GM18519 (cell line): Measurements from ENCODE around the gene HIPK3.
"Not testable (repeated sequence)": the region's sequence is repeated elsewhere in the genome, so short reads cannot be mapped to it uniquely, and the experiment has no call there.

Experiments
- ATAC-seq: cut with Tn5 transposase; IDR thresholded peaks from one replicate; pipeline ENCODE4 v1.9.1; 2021; ENCODE audit warnings: mild to moderate bottlenecking, moderate library complexity; ENCODE audit not compliant: unreplicated experiment, low FRiP score

The HIPK3 gene

DNA sequence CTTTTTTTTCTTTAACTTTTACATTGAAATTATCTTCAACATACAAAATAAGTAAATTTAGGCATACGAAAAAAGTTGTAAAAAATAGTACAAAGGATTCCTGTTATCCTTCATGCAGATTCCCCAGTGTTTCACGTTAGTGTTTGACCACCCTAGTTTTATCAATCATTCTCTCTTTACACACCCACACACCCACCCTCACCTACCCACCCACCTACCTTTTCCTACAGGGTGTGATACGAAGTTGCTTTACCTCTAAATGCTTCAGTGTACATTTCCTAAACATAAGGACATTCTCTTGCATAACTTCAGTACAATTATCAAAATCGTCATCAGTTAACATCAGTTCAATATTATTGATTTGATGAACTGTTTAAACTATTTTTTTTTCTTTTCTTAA lies 37.0 kb downstream of the HIPK3 start:
- no peak for ATAC-seq

DNA sequence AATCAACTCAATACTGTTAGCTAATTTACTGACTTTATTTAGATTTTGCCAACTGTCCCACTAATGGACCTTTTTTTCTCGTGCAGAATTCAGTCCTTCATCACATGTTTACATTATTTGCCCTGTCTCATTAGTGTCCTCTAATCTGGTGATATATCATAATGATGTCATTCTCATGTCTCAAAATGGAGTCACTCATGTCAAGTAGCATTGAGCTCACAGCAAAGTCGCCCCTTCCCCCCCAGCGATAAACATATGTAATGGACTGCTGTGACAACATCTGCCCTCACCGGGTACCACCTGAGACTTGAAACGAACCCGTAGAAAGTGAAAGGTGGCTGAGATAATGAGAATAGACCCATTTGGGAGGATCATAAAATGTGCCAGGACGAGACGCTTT lies 37.6 kb downstream of the HIPK3 start:
- ATAC-seq: no peak

DNA sequence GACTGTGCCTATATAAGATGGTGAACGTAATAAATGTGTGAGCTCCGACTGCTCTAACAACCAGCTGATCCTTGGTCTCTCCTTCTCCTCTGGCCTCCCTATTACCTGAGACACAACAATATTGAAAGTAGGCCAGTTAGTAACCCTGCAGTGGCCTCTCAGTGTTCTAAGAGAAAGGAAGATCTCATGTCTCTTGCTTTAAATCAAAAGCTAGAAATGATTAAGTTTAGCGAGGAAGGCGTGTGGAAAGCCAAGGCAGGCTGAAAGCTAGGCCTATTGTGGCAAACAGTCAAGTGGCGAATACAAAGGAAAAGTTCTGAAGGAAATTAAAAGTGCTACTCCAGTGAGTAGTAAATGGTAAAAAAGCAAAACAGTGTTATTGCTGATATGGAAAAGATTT lies 39.5 kb downstream of the HIPK3 start:
- no peak for ATAC-seq

DNA sequence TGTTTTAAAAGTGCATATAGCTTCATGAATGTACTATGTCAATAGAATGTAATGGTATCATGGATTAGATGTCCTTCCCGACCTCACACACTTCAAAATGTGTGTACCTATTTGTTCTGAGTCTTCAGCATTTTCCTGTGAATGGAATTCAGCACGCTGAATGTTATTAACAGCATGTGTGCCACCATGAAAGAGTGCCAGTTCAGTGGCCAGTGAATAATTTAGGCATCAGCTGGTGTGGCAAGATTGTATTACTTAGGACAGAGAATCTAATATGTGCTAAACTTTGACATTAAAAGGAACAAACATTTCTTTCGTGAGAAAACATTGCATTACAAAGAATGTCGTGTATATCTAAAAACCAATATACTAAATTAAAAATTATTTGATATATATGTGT lies 46.4 kb downstream of the HIPK3 start:
- no peak for ATAC-seq

DNA sequence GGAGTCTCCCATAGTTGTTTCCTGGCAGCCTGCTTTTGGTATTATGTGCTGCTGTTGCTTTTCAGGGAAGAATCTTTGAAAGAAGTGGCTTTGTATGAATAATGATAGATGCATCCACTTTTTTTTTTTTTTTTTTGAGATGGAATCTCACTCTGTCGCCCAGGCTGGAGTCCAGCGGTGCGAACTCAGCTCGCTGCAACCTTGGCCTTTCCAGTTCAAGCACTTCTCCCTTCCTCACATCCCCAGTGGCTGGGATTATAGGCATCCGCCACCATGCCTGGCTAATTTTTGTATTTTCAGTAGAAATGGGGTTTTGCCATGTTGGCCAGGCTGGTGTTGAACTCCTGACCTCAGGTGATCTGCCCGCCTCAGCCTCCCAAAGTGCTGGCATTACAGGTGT lies 49.6 kb downstream of the HIPK3 start:
- ATAC-seq: not testable (repeated sequence)

DNA sequence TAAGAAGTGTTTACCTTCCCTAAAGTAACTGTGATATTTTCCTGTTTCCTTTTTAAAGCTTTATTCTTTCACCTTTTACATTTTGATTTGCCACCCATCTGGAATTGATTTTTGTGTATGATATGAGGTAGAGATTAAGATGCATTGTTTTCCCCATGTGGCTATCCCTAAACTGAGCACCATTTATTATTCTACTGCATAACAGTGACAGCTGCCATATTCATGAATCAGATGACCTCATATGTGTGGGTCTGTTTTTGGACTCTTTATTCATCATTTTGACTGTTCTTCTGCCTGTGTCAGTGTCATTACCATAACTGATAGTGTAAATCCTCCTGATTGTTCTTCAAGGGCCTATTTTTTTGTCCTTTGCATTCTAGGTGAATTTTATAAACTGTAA lies 50.8 kb downstream of the HIPK3 start:
- ATAC-seq: no peak

DNA sequence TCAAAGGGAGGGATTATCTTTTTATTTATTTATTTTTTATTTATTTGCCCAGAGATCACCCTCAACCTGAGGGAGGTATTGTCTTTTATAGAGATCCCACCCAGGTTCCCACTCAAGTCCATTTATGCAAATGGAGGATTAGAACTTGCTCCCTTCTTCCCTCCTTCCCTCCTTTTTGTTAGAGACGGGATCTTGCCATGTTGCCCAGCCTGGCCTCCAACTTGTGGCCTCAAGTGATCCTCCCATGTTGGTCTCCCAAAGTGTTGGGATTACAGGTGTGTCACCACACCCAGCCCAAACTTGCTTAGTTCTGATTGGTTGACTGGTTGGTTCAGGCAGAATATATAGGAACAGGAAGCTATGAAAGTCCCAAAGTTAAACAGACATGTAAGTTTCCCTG lies 51.9 kb downstream of the HIPK3 start:
- ATAC-seq: no peak

DNA sequence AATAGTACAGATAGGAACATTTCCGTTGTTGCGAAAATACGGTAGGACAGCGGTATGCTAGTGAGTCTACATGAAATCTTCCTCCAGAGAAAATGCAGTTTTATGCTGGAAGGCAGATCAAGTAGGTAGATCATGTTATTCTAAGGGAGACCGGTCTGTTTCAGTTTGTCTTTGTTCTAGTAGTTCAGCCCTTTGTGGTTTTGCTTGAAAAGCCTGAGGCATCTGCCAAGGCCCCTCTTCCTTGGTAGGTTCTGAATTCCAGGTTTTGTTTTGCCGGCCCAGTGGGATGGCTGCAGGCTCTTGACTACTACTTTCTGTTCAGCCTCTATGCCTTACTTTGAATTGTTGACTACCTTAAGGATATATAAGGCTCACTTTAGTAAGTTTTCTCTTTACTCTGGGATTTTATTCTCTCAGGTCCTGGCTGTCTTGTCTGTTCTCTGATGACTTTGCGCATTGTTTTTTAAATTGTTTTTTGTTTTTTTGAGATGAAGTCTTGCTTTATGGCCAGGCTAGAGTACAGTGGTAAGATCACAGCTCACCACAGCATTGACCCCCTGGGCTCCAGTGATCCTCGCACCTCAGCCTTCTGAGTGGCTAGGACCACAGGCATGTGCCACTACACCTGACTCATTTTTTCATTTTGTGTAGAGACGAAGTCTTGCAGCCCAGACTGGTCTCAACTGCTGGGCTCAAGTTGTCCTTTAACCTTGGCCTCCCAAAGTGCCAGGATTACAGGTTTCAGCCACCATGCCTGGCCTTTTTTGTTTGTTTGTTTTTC lies 53.7 kb downstream of the HIPK3 start:
- no peak for ATAC-seq

DNA sequence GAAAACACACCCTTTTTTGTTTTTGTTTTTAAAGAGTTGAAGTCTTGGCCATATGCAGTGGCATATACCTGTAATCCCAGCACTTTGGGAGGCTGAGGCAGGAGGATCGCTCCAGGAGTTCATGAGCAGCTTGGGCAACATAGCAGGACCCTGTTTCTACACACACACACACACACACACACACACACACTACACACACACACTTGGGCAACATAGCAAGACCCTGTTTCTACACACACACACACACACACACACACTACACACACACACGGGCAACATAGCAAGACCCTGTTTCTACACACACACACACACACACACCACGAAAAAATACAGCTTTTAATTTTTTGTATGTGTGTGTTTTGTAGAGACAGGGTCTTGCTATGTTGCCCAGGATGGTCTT lies 54.5 kb downstream of the HIPK3 start:
- no peak for ATAC-seq

DNA sequence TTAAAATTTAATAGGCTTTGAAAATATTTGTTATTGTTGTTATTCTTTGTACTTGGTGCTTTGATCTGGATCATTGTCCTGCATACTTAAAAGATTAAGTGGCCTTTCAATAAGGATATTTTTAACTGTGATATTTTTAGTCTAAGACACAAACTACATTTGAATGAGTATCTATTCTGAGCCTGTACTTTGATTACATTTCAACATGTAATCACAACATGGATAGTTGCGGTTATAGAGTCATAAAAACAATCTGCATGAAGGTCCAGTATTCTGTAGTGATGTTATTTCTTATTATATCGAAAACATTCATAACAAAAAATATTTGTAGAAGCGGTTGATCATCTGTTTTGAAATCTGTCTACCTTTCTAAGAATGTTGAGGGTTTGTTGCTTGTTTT lies 58.6 kb downstream of the HIPK3 start:
- no peak for ATAC-seq

DNA sequence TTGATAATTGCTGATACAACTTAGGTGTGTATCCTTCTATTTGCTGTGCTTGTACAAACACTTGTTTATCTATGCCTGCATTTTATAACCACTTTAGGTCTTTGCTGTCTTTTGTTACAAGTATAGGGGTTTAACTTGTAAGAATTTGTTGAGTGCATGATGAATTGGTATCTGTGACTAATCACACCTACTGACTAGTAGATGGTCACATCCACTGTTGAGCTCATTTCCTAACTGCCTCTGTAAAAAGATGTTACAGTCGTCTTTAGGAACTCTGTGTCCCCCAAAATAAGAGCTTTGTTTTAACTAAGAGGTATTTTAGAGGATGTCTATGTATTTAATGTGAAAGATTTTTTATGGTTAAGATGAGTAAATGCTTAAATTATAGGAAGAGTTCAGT lies 60.5 kb downstream of the HIPK3 start:
- ATAC-seq: no peak

DNA sequence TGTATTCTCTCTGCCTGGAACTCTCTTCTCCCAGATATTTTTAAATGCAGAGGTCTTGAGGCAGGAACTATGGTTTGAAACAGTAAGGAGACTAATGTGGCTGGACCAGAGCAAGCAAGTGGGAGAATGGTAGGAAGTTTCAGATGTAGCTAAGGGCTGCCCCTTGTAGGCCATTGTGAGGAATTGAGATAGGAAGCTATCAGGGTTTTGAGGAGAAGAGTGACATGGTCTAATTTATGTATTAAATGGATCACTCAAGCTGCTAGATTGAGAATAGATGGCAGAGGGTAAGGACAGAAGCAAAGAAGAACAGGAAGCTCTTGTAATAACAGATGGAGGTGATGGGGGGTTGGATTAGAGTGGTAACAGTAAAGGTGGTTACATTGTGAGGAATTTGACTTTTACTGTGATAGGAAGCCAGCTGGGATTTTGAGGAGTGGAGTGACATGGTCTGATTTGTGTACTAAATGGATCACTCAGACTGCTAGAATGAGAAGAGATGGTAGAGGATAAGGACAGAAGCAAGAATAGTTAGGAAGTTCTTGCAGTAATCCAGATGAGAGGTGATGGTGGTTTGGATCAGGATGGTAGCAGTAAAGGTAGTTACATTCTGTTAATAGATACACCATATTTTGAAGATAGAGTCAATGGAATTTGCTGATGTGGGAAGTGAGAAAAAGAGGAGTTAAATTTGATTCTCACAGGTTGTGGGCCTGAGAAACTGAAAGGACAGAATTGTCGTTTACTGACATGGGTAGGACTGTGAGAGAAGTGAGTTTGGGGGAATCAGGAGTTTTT lies 63.0 kb downstream of the HIPK3 start:
- ATAC-seq: no peak

DNA sequence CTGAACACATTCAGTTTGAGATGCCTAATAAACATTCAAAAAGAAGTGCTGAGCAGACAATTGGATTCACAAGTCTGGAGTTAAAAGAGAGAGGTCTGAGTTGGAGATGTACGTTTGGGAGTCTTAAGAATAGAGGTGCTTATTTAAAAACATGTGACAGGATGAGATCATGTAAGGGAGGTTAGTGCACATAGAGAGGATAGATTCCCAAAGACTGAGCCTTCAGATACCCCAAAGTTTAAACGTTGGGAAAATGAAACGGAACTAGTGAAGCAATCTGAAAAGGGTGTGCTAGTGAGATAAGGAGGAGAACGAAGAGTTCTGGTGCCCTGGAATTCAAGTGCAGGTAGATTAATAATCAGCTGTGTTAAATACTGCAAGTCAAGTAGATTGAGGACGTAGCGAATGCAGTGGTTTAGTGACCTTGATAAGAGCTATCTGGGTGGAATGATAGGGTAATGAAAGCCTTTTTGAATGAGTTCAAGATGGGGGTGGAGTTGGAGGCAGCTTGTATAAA lies 63.7 kb downstream of the HIPK3 start:
- ATAC-seq: no peak

DNA sequence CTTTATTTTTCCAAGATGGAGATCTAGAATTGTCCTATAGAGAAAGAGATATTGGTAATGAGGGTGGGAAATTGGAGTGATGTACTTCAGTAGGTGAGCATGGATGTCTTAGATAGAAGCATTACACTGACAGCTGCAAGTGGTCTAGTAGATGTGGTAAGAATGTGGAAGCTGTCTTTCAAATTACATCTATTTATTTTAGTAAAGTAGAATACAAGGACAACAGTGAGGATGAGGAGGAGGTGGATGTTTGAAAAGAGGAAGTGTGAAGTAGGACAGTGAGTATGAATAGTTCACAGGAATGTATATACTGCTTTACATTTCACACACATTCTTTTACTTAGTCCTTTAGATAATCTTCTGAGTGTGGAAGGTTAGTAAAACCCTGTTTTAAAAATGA lies 64.2 kb downstream of the HIPK3 start:
- no peak for ATAC-seq

DNA sequence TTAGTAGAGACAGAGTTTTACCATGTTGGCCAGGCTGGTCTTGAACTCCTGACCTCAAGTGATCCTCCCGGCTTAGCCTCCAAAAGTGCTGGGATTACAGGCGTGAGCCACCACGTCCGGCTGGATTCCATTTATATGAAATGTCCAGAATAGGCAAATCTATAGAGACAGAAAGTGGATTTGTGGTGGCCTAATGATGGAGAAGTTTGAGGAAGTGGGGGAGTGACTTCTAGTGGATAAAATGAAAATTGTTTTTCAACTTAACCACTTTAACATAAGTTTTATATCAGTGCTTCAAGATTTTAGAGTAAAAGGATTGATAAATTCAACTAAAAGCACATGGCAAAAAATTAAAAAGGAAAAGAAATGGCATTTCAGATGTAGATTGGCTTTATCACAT lies 66.2 kb downstream of the HIPK3 start:
- no peak for ATAC-seq

DNA sequence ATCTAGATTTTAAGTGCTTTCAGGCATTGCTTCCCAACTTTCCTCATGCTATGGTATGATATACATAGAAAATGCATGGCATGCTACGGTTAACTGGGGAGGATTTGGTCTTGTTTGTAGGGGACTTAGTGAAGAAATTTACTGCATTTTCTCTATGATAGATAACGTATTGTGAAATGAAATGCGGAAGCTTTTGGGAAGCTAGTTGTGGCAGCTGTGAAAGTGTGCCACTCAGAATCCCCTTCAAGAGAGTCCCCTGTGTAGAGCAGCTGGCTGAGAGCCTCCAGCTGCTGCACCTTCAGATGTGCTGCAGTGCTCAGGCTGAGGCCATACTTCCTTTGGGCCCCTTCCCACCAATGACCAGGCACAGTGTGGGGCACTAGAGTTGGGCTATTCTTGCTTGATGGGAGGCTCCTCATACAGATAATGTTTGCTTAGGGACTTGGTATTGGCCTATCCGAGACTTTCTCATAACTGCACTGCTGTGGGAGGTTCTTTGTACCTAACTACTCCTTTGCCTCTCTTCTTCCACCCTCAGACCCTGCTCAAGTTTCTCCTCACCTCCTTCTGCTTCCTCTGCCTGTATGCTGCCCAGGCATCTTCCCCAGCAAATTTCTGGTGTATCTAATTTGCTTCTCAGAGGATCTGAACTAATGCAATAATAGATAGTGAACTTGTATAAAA lies 67.3 kb downstream of the HIPK3 start:
- ATAC-seq: no peak

DNA sequence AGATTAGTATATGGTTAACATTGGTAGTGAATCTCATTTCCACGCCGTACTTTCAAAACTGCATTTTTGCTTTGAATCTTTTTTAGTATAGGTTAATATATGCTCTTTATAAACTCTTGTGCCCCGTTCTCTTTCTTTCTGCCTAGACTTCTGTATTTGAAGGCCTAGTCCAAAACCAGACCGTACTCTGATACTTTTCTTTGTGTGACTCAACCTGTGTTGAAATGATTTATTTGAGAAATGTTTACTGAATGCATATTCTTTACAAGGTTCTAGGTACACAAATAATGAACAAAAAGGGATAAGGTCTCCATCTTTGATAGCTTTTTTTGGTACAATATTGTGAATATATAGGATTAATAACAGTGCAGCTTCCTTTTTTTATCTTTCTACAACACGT lies 68.3 kb downstream of the HIPK3 start:
- ATAC-seq: no peak

DNA sequence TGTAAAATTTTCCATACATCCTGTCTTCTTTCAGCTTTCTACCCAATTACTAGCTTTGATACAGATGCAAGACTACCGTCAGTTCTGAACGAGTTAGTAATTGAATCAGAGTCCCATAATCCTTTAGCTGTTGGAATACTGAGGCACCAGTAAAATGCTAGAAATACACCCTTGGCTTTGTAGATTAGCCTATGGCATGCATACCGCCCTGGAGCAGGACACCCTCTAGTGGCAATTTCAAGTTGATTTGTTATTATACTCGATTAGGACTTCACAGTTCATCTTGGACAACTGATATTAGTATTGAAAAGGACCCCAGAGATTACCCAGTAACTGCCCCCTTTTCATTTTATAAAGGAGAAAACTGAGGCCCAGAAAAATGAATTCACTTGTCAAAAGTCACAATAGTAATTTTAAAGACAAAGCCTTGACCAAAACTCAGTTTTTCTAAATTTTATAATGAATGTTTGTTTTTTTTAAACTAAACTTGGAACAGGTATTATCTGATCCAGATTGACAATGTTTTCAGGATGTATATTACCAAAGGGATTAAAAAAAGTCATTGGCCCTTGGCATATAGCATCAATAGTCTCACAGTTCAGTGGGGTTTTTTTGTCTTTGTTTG lies 72.6 kb downstream of the HIPK3 start:
- no peak for ATAC-seq

DNA sequence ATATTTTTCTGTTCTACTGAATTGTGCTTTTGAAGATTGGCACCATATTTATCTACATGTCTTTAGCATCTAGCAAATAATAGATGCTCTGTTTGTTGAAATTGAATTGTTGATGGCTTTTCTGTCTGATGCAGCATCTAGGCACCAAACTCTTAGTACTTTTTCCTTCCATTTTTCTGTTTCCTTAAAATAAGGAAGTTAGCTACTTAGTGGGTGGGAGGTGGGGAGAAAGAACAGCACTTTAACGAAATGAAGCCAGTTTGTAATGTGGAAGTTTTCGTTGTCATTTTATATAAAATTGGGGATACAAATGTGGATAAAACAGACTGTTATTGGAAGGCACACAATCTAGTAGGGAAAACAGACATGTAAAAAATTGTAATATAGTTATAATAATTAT lies 76.6 kb downstream of the HIPK3 start:
- ATAC-seq: no peak

DNA sequence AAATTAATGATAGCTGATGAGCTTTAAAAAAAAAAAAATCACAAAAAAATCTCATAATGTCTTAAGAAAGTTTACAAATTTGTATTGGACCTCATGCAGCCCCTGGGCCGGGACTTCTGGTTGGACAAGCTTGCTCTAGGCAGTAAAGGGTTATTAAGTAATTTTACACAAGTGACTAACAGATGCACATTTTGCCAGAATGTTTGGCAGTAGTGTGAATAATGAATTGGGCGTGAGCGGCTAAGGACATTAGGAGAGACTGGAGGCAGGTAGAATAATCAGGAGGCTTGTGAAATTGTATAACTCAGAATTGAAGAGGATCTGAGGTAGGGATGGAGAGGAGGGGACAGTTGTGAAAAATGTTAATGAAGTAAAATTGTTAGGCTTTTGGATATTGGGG lies 77.4 kb downstream of the HIPK3 start:
- ATAC-seq: no peak

DNA sequence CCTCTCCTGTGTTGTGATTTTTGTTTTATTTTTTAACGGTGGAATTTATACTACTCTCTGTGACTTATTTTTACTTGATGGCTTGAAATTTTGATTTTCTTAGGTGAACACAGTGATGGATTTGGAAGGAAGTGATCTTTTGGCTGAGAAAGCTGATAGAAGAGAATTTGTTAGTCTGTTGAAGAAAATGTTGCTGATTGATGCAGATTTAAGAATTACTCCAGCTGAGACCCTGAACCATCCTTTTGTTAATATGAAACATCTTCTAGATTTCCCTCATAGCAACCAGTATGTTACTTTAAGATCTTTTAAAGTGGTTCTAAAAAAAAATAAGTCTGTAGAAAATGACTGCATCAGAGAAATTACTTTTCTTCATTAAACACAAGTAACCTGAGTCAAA lies 82.1 kb downstream of the HIPK3 start:
- no peak for ATAC-seq
